GM13976 (cell line): ENCODE measurements around the gene RCCD1.

Experiments used
- DNase-seq: peaks from one replicate; pipeline ENCODE4 v3.0.0; 2012; ENCODE audit warnings: low spot score
- CTCF ChIP-seq: IDR thresholded peaks from 2 replicates; pipeline ENCODE4 v1.5.1; 2012; ENCODE audit warnings: borderline replicate concordance, mild to moderate bottlenecking; ENCODE audit not compliant: insufficient read depth; ENCODE audit errors: extremely low read depth, missing control alignments, control extremely low read depth
- in situ Hi-C: fragments of 300-500 bp; cut with MboI; formaldehyde crosslinking; loops from one replicate; pipeline ENCODE4 v1.12.0; 2022; ENCODE audit warnings: low sequenced_read_pairs, mixed read lengths, inconsistent platforms; ENCODE audit not compliant: unreplicated experiment

The RCCD1 gene

GRCh38 chr15:91007266-91007665, 52.6 kb downstream of the RCCD1 start:
- in situ Hi-C loops, result no loop called here
- no peak for TF ChIP-seq CTCF
- DNase-seq, result no peak
